ENCODE measurements around the gene SLAIN2. TPM values are rescaled to one million over a fixed set of nuclear protein-coding genes. Genes with fewer than 3 reads are reported as not detected.

Gene SLAIN2
- total RNA-seq, 1 donor from 2014 or later = 47.6 TPM

- peaks cover 6% of the 10 kb centered on the region for H3K36me3 Mint-ChIP-seq (ENCODE audit: low read depth)
- TF ChIP-seq, protein P1, sequence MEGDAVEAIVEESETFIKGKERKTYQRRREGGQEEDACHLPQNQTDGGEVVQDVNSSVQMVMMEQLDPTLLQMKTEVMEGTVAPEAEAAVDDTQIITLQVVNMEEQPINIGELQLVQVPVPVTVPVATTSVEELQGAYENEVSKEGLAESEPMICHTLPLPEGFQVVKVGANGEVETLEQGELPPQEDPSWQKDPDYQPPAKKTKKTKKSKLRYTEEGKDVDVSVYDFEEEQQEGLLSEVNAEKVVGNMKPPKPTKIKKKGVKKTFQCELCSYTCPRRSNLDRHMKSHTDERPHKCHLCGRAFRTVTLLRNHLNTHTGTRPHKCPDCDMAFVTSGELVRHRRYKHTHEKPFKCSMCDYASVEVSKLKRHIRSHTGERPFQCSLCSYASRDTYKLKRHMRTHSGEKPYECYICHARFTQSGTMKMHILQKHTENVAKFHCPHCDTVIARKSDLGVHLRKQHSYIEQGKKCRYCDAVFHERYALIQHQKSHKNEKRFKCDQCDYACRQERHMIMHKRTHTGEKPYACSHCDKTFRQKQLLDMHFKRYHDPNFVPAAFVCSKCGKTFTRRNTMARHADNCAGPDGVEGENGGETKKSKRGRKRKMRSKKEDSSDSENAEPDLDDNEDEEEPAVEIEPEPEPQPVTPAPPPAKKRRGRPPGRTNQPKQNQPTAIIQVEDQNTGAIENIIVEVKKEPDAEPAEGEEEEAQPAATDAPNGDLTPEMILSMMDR (conservative IDR thresholded peaks at IDR 0.05) = no peak
- H3K27me3 Mint-ChIP-seq (ENCODE audit: low read depth) = no peaks in the 10 kb centered on the region
- DNase-seq (ENCODE audit: low read depth, low spot score) = no peak
- peaks cover 18% of the 10 kb centered on the region for H3K4me1 Mint-ChIP-seq
- no peak overlapping the region for H3K4me3 Mint-ChIP-seq
- no peaks in the 10 kb centered on the region for H3K9me3 Mint-ChIP-seq
- no peak overlapping the region for H3K27ac Mint-ChIP-seq (ENCODE audit: unreplicated experiment)
Observed at GRCh38 chr4:48379587-48380180, 38.4 kb downstream of the SLAIN2 start.

GRCh38 chr4:48380583-48381167 is 39.3 kb downstream of the SLAIN2 start:
- DNase-seq (ENCODE audit: low read depth, low spot score) = no peak
- no peaks in the 10 kb centered on the region for H3K9me3 Mint-ChIP-seq
- H3K4me1 Mint-ChIP-seq = peaks cover 18% of the 10 kb centered on the region
- H3K4me3 Mint-ChIP-seq = no peak overlapping the region
- peaks cover 9% of the 10 kb centered on the region for H3K36me3 Mint-ChIP-seq (ENCODE audit: low read depth)
- no peaks in the 10 kb centered on the region for H3K27me3 Mint-ChIP-seq (ENCODE audit: low read depth)
- TF ChIP-seq, protein P1 (conservative IDR thresholded peaks at IDR 0.05) = no peak
- H3K27ac Mint-ChIP-seq (ENCODE audit: unreplicated experiment) = peak overlapping the region; percentile 43

DNA sequence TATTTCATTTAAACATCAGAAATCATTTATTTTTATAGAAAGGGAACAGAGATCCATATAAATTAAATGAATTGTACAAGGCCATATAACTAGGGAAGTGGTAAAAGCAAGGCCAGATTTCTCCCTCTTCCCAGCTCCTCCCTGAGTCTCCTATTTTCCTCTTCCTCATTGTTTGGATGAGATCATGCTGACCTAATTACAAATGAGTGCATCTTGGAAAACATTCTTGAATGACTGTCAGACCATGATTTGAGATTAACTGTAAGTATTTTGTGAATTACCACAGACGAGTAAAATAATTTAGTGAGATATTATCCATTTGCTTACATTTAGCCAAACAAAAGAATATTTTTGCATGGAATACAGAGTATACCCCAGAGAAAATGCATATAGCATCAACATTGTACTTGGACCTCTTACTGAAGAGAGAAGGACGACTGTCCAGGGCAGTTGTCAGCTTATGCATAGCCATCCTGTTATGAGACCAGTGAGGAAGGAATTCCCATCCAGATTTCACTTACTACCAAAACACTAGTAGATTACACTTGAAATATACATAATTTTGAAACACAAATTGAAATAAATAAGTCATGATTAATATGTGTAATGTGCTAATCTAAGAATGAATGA is 47.3 kb downstream of the SLAIN2 start:
- no peak for DNase-seq (ENCODE audit: low read depth, low spot score)
- peaks cover 15% of the 10 kb centered on the region for H3K36me3 Mint-ChIP-seq (ENCODE audit: low read depth)
- no peaks in the 10 kb centered on the region for H3K27me3 Mint-ChIP-seq (ENCODE audit: low read depth)
- TF ChIP-seq, protein P1 (conservative IDR thresholded peaks at IDR 0.05) = no peak
- H3K4me1 Mint-ChIP-seq = no peaks in the 10 kb centered on the region
- H3K4me3 Mint-ChIP-seq = no peak overlapping the region
- H3K27ac Mint-ChIP-seq (ENCODE audit: unreplicated experiment) = no peak overlapping the region
- no peaks in the 10 kb centered on the region for H3K9me3 Mint-ChIP-seq

DNA sequence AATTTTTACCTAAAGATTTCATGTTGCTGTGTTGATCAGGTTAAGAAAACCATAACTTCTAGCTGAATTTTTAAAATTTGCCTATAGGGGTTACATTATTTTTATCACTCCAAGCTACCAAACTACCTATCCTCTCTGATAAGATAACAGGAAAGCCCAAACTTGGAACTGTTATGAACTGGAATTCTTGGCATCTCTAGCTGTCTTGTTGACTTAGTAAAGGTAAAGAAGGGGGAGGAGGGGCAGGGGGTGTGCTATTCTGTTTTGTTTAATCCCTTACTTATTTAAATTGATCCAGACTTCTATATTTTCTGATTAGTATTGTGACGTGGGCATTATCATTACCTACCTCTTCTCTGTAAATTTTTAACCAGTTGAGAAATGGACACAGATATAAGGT is 54.7 kb downstream of the SLAIN2 start:
- H3K27me3 Mint-ChIP-seq (ENCODE audit: low read depth) = no peaks in the 10 kb centered on the region

GRCh38 chr4:48400416-48400815 is 59.1 kb downstream of the SLAIN2 start:
- H3K36me3 Mint-ChIP-seq (ENCODE audit: low read depth) = peaks cover 63% of the 10 kb centered on the region
- H3K4me3 Mint-ChIP-seq = no peak overlapping the region
- peaks cover 13% of the 10 kb centered on the region for H3K9me3 Mint-ChIP-seq
- peaks cover 12% of the 10 kb centered on the region for H3K4me1 Mint-ChIP-seq
- H3K27ac Mint-ChIP-seq (ENCODE audit: unreplicated experiment) = peak overlapping the region; percentile 40
- no peak for DNase-seq (ENCODE audit: low read depth, low spot score)
- no peaks in the 10 kb centered on the region for H3K27me3 Mint-ChIP-seq (ENCODE audit: low read depth)
- TF ChIP-seq, protein P1 (conservative IDR thresholded peaks at IDR 0.05) = no peak

More for the DNA sequence above, 54.7 kb downstream of the SLAIN2 start:
- Mint-ChIP-seq H3K27ac (ENCODE audit: unreplicated experiment) (no peak overlapping the region), H3K4me3 (no peak overlapping the region), H3K36me3 (ENCODE audit: low read depth) (peaks cover 51% of the 10 kb centered on the region), H3K9me3 (peaks cover 7% of the 10 kb centered on the region), H3K4me1 (peaks cover 3% of the 10 kb centered on the region)
- TF ChIP-seq, protein P1 (conservative IDR thresholded peaks at IDR 0.05) = no peak
- no peak for DNase-seq (ENCODE audit: low read depth, low spot score)

Measured in neural crest cell (in vitro differentiated cells).